ENCODE results near the gene JMJD1C. TPM values are rescaled to one million over a fixed set of nuclear protein-coding genes. Genes with fewer than 3 reads are reported as not detected.

Gene JMJD1C
- total RNA-seq, 2 experiments from 2014 or later = 389 to 399 TPM

DNA sequence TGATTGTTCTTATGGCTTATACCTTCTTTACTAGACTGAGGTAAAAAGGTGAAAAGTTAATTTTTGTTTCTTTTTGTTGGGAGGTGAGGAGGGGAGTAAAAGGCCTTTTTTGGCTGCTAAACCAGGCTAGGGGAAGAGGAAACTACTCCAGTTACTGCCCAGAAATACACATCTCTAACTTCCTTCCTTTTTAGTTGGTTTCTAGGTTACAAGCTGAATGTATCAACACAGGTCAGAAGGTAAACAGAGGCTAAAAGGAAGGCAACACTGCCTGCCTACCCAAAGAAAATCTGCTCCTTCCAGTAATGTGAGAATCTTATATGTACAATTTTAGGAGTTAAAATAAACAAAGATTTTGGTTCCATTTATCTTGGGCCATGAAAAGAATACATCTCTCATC is 192.2 kb downstream of the JMJD1C start:
- Mint-ChIP-seq H3K9me3 (no peaks in the 10 kb centered on the region), H3K36me3 (ENCODE audit: low read depth) (peaks cover 6% of the 10 kb centered on the region), H3K4me1 (ENCODE audit: low read depth) (peaks cover 34% of the 10 kb centered on the region), H3K27me3 (no peaks in the 10 kb centered on the region), H3K27ac (peak overlapping the region; percentile 88), H3K4me3 (peak overlapping the region; percentile 52)
- peak overlapping the region; percentile 55 to 90 for H3K27ac ChIP-seq (ENCODE audit: low read depth in 1 of 2, low read length in 2 of 2)
- ChIA-PET CTCF (interaction anchor here (1.0 to 1.1 kb wide), 2 partner anchors 11 to 21 kb away, joined by 3 read pairs; no protein-coding TSS in a partner anchor), POLR2A (interaction anchor here (1.8 kb wide), 1 partner anchor 15 kb away, joined by 7 read pairs; no protein-coding TSS in a partner anchor)
- H3K4me1 ChIP-seq (ENCODE audit: insufficient read depth, low read length) = peaks cover 13% of the 10 kb centered on the region
- DNase-seq (peak in 3 of 14 experiments; percentile 65 to 86 (median 68)), ATAC-seq (ENCODE audit: poor library complexity) (peak; percentile 10)
- peak overlapping the region; percentile 0 for H3K4me3 ChIP-seq (ENCODE audit: low read length)
- H3K9me3 ChIP-seq (ENCODE audit: control insufficient read depth in 1 of 2, insufficient read depth in 1 of 2, low read length in 2 of 2) = no peaks in the 10 kb centered on the region
- TF ChIP-seq, protein P1, sequence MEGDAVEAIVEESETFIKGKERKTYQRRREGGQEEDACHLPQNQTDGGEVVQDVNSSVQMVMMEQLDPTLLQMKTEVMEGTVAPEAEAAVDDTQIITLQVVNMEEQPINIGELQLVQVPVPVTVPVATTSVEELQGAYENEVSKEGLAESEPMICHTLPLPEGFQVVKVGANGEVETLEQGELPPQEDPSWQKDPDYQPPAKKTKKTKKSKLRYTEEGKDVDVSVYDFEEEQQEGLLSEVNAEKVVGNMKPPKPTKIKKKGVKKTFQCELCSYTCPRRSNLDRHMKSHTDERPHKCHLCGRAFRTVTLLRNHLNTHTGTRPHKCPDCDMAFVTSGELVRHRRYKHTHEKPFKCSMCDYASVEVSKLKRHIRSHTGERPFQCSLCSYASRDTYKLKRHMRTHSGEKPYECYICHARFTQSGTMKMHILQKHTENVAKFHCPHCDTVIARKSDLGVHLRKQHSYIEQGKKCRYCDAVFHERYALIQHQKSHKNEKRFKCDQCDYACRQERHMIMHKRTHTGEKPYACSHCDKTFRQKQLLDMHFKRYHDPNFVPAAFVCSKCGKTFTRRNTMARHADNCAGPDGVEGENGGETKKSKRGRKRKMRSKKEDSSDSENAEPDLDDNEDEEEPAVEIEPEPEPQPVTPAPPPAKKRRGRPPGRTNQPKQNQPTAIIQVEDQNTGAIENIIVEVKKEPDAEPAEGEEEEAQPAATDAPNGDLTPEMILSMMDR (IDR thresholded peaks at IDR 0.05) = no peak
- intact Hi-C loops (cut with DNase I, micrococcal nuclease) = loop anchor here in 1 of 2 experiments (5.0 kb wide), 2 partner anchors 249 to 354 kb away; partner anchors contain the start of gene REEP3
- H3K36me3 ChIP-seq (ENCODE audit: insufficient read depth, low read length) = no peaks in the 10 kb centered on the region
- H3K27me3 ChIP-seq (ENCODE audit: control insufficient read depth in 1 of 2, insufficient read depth in 2 of 2, low read length in 2 of 2) = no peaks in the 10 kb centered on the region

DNA sequence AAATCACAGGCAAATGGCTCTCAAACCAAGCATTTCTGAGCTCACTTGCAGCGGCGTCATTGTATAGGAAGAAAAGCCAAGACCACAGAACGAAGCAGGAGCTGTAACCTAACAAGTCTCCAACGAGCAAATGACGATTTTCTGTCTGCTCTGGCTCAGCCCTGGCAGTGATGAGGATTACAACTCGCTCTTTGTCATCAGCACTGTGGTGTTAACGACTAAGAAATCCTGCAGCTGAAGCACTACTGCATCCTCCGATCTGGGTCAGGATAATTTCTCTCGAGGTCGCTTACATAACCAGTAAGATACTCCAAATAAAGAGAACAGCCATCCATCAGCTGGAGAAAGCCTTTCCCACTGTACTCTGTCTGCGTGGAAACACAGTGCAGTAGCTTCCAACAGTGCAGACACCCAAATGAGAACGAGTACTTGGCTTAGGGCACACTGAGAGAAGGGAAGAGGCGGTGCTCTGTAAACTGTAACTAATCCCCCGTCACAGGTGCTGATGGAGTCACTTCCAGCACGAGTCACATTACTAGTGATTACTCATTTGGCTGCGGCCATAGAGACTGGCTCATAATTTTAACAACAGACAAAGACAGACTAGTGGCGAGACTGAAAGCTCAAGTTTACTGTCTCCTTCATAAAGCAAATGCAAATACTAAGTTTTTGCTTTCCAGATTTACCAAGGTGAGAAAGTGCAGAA is 196.8 kb downstream of the JMJD1C start:
- Mint-ChIP-seq H3K36me3 (ENCODE audit: low read depth) (peaks cover 33% of the 10 kb centered on the region), H3K4me3 (peak overlapping the region; percentile 98), H3K27ac (peak overlapping the region; percentile 98), H3K9me3 (no peaks in the 10 kb centered on the region), H3K27me3 (no peaks in the 10 kb centered on the region), H3K4me1 (ENCODE audit: low read depth) (peaks cover 28% of the 10 kb centered on the region)
- intact Hi-C loops (cut with DNase I, micrococcal nuclease) = loop anchor here (1.0 to 5.0 kb wide), 7 partner anchors 28 to 360 kb away; partner anchors contain the start of gene NRBF2 (in 1 of the 2)
- ChIA-PET CTCF (interaction anchor here (0.6 to 2.7 kb wide), 11 partner anchors 8 to 362 kb away, joined by 3 to 16 read pairs (median 3); partner anchors contain the start of gene REEP3), POLR2A (interaction anchor here (0.6 to 4.3 kb wide), 32 partner anchors 12 to 962 kb away, joined by 3 to 54 read pairs (median 4); partner anchors contain the start of genes EGR2, JMJD1C, NRBF2 and REEP3)
- ATAC-seq (ENCODE audit: poor library complexity) (peak; percentile 88), DNase-seq (peak; percentile 60 to 96 (median 70))
- TF ChIP-seq, protein P1 (IDR thresholded peaks at IDR 0.05) = peak; percentile 14
- Histone ChIP-seq H3K27me3 (ENCODE audit: control insufficient read depth in 1 of 2, insufficient read depth in 2 of 2, low read length in 2 of 2) (no peaks in the 10 kb centered on the region), H3K27ac (ENCODE audit: low read depth in 1 of 2, low read length in 2 of 2) (peak overlapping the region; percentile 82 to 94), H3K9me3 (ENCODE audit: control insufficient read depth in 1 of 2, insufficient read depth in 1 of 2, low read length in 2 of 2) (no peaks in the 10 kb centered on the region), H3K4me3 (ENCODE audit: low read length) (peak overlapping the region; percentile 83), H3K4me1 (ENCODE audit: insufficient read depth, low read length) (peaks cover 5% of the 10 kb centered on the region), H3K36me3 (ENCODE audit: insufficient read depth, low read length) (no peaks in the 10 kb centered on the region)

DNA sequence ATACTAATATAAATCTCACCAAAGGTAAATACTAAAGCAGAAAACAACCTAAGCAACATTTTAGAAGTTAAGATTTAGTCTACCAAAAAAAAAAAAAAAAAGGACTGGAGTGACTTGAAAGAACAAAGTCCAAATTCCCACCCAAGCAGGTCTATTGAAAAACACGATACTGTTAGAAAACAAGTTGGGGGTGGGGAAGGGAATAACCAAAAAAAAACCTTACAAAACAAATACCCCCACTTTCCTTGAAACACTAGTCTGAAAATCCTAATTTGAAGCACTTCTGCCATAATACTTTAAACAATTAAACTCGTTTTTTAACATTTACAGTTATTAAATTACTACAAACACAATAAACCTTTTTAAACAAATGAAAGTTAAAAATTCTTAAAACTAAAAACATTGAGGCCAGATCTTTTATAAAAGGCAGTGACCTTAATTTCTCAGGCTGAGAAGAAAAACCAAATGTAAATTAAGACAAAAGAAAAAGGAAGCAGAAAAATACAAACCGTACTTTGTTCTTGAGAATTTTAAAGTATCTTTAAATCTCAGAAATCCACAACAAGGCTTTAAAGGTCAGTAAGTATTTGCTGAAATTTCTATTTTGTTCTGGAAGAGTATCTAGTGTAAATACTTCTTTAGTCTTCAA is 197.5 kb downstream of the JMJD1C start:
- Mint-ChIP-seq H3K9me3 (no peaks in the 10 kb centered on the region), H3K4me1 (ENCODE audit: low read depth) (peaks cover 25% of the 10 kb centered on the region), H3K27ac (peak overlapping the region; percentile 98), H3K27me3 (no peaks in the 10 kb centered on the region), H3K36me3 (ENCODE audit: low read depth) (peaks cover 34% of the 10 kb centered on the region), H3K4me3 (peak overlapping the region; percentile 98)
- peaks cover 9% of the 10 kb centered on the region for H3K4me1 ChIP-seq (ENCODE audit: insufficient read depth, low read length)
- TF ChIP-seq, protein P1 (IDR thresholded peaks at IDR 0.05) = no peak
- peak overlapping the region; percentile 82 to 94 for H3K27ac ChIP-seq (ENCODE audit: low read depth in 1 of 2, low read length in 2 of 2)
- intact Hi-C loops (cut with DNase I, micrococcal nuclease) = loop anchor here (2.0 to 5.0 kb wide), 6 partner anchors 27 to 361 kb away; partner anchors contain the start of gene NRBF2 (in 1 of the 2)
- H3K36me3 ChIP-seq (ENCODE audit: insufficient read depth, low read length) = no peaks in the 10 kb centered on the region
- H3K27me3 ChIP-seq (ENCODE audit: control insufficient read depth in 1 of 2, insufficient read depth in 2 of 2, low read length in 2 of 2) = no peaks in the 10 kb centered on the region
- DNase-seq = peak in 3 of 14 experiments; percentile 26 to 49 (median 31)
- ChIA-PET CTCF (interaction anchor here (1.0 to 2.7 kb wide), 8 partner anchors 9 to 363 kb away, joined by 3 to 16 read pairs (median 4); partner anchors contain the start of gene REEP3), POLR2A (interaction anchor here (0.6 to 4.3 kb wide), 34 partner anchors 8 to 1163 kb away, joined by 3 to 54 read pairs (median 4); partner anchors contain the start of genes EGR2, JMJD1C, NRBF2 and REEP3)
- ATAC-seq (ENCODE audit: poor library complexity) = no peak
- H3K9me3 ChIP-seq (ENCODE audit: control insufficient read depth in 1 of 2, insufficient read depth in 1 of 2, low read length in 2 of 2) = no peaks in the 10 kb centered on the region
- H3K4me3 ChIP-seq (ENCODE audit: low read length) = peak overlapping the region; percentile 83

All from CD4-positive, alpha-beta T cell (primary cell).